ENCODE measurements around the gene NLGN1.

Gene NLGN1

DNA sequence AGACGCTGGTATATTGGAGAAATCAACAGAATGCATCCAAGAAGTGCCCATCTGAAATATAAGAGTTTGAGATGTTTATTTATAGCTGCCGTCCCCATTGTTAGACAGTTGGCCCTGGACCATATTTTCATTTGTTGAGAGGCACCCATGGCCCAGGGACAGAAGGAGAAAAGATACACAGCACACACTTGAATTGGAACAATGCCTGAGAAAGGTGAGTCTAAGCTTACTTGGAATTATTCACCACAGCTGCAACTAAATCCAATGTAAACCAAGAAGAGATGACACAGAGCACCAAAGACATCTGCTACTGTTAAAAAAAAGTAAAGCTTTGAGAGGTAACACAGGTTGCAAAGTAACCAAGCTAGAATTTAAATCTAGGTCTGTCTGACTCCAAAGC lies 936.1 kb downstream of the NLGN1 start:
- H2AFZ ChIP-seq (ENCODE audit: insufficient read depth, low read length, poor library complexity), result no peak overlapping the region
- H3K79me2 ChIP-seq (ENCODE audit: control insufficient read depth, insufficient read depth, low read length, poor library complexity), result no peaks in the 10 kb centered on the region
- no peak overlapping the region for H4K8ac ChIP-seq (ENCODE audit: low read depth, low read length)
- no peak overlapping the region for H4K91ac ChIP-seq (ENCODE audit: low read depth, low read length)
- H3K79me1 ChIP-seq (ENCODE audit: low read length), result no peaks in the 10 kb centered on the region
- no peak overlapping the region for H3K4me2 ChIP-seq (ENCODE audit: low read length)
- H3K9me3 ChIP-seq (ENCODE audit: insufficient read depth, low read depth, low read length), result no peaks in the 10 kb centered on the region
- H2BK5ac ChIP-seq (ENCODE audit: low read depth, low read length, poor library complexity), result no peak overlapping the region
- H2AK5ac ChIP-seq (ENCODE audit: low read length), result no peak overlapping the region
- H4K12ac ChIP-seq (ENCODE audit: low read depth, low read length), result no peak overlapping the region
- H3K23ac ChIP-seq (ENCODE audit: low read length), result no peak overlapping the region
- DNase-seq, result no peak
- no peak overlapping the region for H3K9ac ChIP-seq (ENCODE audit: low read length)
- WGBS (ENCODE audit: extremely low coverage, insufficient coverage, insufficient read length), result no CpG with 5 or more reads among the region's 2 CpGs
- H2BK12ac ChIP-seq (ENCODE audit: low read length), result no peak overlapping the region
- no peaks in the 10 kb centered on the region for H3K27me3 ChIP-seq (ENCODE audit: insufficient read depth, low read length)
- no peak overlapping the region for H3K27ac ChIP-seq (ENCODE audit: low read depth, low read length)
- no peak overlapping the region for H3K4me3 ChIP-seq (ENCODE audit: low read depth, low read length)
- no peak overlapping the region for H2BK120ac ChIP-seq (ENCODE audit: insufficient read depth, low read length, poor library complexity)
- no peak overlapping the region for H3K4ac ChIP-seq (ENCODE audit: low read depth, low read length)
- no peaks in the 10 kb centered on the region for H3K36me3 ChIP-seq (ENCODE audit: control insufficient read depth in 1 of 2, insufficient read depth in 2 of 2, low read length in 2 of 2)
- H3K18ac ChIP-seq (ENCODE audit: low read length), result no peak overlapping the region
- H3K14ac ChIP-seq (ENCODE audit: low read length), result no peak overlapping the region
- H3K4me1 ChIP-seq (ENCODE audit: control insufficient read depth in 1 of 2, insufficient read depth in 2 of 2, low read length in 2 of 2), result no peaks in the 10 kb centered on the region

DNA sequence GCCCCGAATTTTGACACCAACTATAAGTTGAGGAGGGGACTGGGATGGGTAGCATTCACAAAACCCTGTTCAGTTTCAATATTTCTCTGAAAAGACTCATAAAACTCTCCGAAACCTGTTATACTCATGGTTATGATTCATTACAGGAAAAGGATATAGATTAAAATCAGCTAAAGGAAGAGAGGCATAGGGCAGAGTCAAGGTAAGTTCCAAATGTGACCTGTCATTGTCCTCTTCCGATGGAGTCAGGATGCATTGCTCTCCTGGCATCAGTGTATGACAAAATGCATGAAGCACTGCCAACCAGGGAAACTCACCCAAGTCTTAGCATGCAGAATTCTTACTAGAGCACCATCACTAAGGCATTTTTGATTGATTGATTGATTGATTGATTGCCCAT lies 936.6 kb downstream of the NLGN1 start:
- WGBS (ENCODE audit: extremely low coverage, insufficient coverage, insufficient read length), result no CpG with 5 or more reads among the region's 3 CpGs
- Histone ChIP-seq H3K4me1 (ENCODE audit: control insufficient read depth in 1 of 2, insufficient read depth in 2 of 2, low read length in 2 of 2) (no peaks in the 10 kb centered on the region), H4K91ac (ENCODE audit: low read depth, low read length) (no peak overlapping the region), H4K12ac (ENCODE audit: low read depth, low read length) (no peak overlapping the region), H3K27ac (ENCODE audit: low read depth, low read length) (no peak overlapping the region), H2AFZ (ENCODE audit: insufficient read depth, low read length, poor library complexity) (no peak overlapping the region), H2AK5ac (ENCODE audit: low read length) (no peak overlapping the region), H3K23ac (ENCODE audit: low read length) (no peak overlapping the region), H3K9me3 (ENCODE audit: insufficient read depth, low read depth, low read length) (no peaks in the 10 kb centered on the region), H3K27me3 (ENCODE audit: insufficient read depth, low read length) (no peaks in the 10 kb centered on the region), H2BK120ac (ENCODE audit: insufficient read depth, low read length, poor library complexity) (no peak overlapping the region), H2BK12ac (ENCODE audit: low read length) (no peak overlapping the region), H3K14ac (ENCODE audit: low read length) (no peak overlapping the region), H3K36me3 (ENCODE audit: control insufficient read depth in 1 of 2, insufficient read depth in 2 of 2, low read length in 2 of 2) (no peaks in the 10 kb centered on the region), H4K8ac (ENCODE audit: low read depth, low read length) (no peak overlapping the region), H3K79me2 (ENCODE audit: control insufficient read depth, insufficient read depth, low read length, poor library complexity) (no peaks in the 10 kb centered on the region), H3K4me3 (ENCODE audit: low read depth, low read length) (no peak overlapping the region), H3K79me1 (ENCODE audit: low read length) (no peaks in the 10 kb centered on the region), H3K18ac (ENCODE audit: low read length) (no peak overlapping the region), H3K4me2 (ENCODE audit: low read length) (no peak overlapping the region), H3K4ac (ENCODE audit: low read depth, low read length) (no peak overlapping the region), H3K9ac (ENCODE audit: low read length) (no peak overlapping the region), H2BK5ac (ENCODE audit: low read depth, low read length, poor library complexity) (no peak overlapping the region)
- DNase-seq, result no peak

DNA sequence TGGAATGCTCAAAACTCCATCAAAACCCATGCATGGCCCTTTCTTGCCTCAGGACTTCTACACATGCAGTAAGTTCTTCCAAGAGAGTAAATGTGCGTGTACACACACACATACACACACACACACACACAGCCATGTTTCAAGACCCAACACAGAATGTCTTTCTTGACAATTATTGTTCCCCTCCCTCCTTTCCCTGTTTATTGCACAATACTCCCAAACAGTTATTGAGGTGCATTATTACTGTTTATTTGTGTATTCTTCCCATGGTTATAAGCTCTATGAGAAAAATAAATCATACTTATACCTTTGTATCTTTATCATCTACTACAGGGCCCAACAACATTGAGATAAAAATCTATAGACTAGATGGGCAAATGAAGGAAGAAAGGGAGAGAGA lies 937.8 kb downstream of the NLGN1 start:
- no peak overlapping the region for H2BK120ac ChIP-seq (ENCODE audit: insufficient read depth, low read length, poor library complexity)
- H2AFZ ChIP-seq (ENCODE audit: insufficient read depth, low read length, poor library complexity), result no peak overlapping the region
- H3K36me3 ChIP-seq (ENCODE audit: control insufficient read depth in 1 of 2, insufficient read depth in 2 of 2, low read length in 2 of 2), result no peaks in the 10 kb centered on the region
- no peaks in the 10 kb centered on the region for H3K27me3 ChIP-seq (ENCODE audit: insufficient read depth, low read length)
- DNase-seq, result no peak
- no peak overlapping the region for H4K91ac ChIP-seq (ENCODE audit: low read depth, low read length)
- H3K23ac ChIP-seq (ENCODE audit: low read length), result no peak overlapping the region
- H3K27ac ChIP-seq (ENCODE audit: low read depth, low read length), result no peak overlapping the region
- H2BK12ac ChIP-seq (ENCODE audit: low read length), result no peak overlapping the region
- H3K4me1 ChIP-seq (ENCODE audit: control insufficient read depth in 1 of 2, insufficient read depth in 2 of 2, low read length in 2 of 2), result no peaks in the 10 kb centered on the region
- H4K8ac ChIP-seq (ENCODE audit: low read depth, low read length), result no peak overlapping the region
- no peak overlapping the region for H3K4me2 ChIP-seq (ENCODE audit: low read length)
- H3K14ac ChIP-seq (ENCODE audit: low read length), result no peak overlapping the region
- no peaks in the 10 kb centered on the region for H3K9me3 ChIP-seq (ENCODE audit: insufficient read depth, low read depth, low read length)
- H2AK5ac ChIP-seq (ENCODE audit: low read length), result no peak overlapping the region
- H4K12ac ChIP-seq (ENCODE audit: low read depth, low read length), result no peak overlapping the region
- H3K4me3 ChIP-seq (ENCODE audit: low read depth, low read length), result no peak overlapping the region
- H3K79me2 ChIP-seq (ENCODE audit: control insufficient read depth, insufficient read depth, low read length, poor library complexity), result no peaks in the 10 kb centered on the region
- no peak overlapping the region for H3K18ac ChIP-seq (ENCODE audit: low read length)
- H3K79me1 ChIP-seq (ENCODE audit: low read length), result no peaks in the 10 kb centered on the region
- H2BK5ac ChIP-seq (ENCODE audit: low read depth, low read length, poor library complexity), result no peak overlapping the region
- no CpG with 5 or more reads among the region's 1 CpG for WGBS (ENCODE audit: extremely low coverage, insufficient coverage, insufficient read length)
- H3K9ac ChIP-seq (ENCODE audit: low read length), result no peak overlapping the region
- no peak overlapping the region for H3K4ac ChIP-seq (ENCODE audit: low read depth, low read length)

DNA sequence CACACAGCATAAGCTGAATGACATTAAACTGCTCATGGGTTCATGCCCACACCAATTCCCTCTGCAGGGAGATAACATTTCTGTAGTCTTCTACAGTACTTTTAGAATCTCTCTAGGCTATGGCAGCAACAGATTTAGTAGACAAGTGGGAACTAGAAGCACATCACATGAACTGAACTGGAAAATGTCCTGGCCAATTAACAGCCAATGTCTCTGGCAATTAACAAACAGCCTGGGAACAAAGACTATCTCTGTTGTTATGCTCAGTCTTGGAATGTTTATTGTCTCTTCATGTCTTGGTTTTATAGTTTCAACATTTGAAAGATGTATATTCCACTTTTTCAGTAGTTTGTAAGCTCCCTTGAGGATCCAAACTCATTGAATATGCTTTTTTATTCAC lies 938.4 kb downstream of the NLGN1 start:
- Histone ChIP-seq H2BK12ac (ENCODE audit: low read length) (no peak overlapping the region), H3K36me3 (ENCODE audit: control insufficient read depth in 1 of 2, insufficient read depth in 2 of 2, low read length in 2 of 2) (no peaks in the 10 kb centered on the region), H3K4me3 (ENCODE audit: low read depth, low read length) (no peak overlapping the region), H3K4ac (ENCODE audit: low read depth, low read length) (no peak overlapping the region), H4K12ac (ENCODE audit: low read depth, low read length) (no peak overlapping the region), H3K9me3 (ENCODE audit: insufficient read depth, low read depth, low read length) (no peaks in the 10 kb centered on the region), H3K79me1 (ENCODE audit: low read length) (no peaks in the 10 kb centered on the region), H2BK5ac (ENCODE audit: low read depth, low read length, poor library complexity) (no peak overlapping the region), H3K23ac (ENCODE audit: low read length) (no peak overlapping the region), H2BK120ac (ENCODE audit: insufficient read depth, low read length, poor library complexity) (no peak overlapping the region), H2AK5ac (ENCODE audit: low read length) (no peak overlapping the region), H3K9ac (ENCODE audit: low read length) (no peak overlapping the region), H3K14ac (ENCODE audit: low read length) (no peak overlapping the region), H3K27me3 (ENCODE audit: insufficient read depth, low read length) (no peaks in the 10 kb centered on the region), H3K79me2 (ENCODE audit: control insufficient read depth, insufficient read depth, low read length, poor library complexity) (no peaks in the 10 kb centered on the region), H3K4me2 (ENCODE audit: low read length) (no peak overlapping the region), H2AFZ (ENCODE audit: insufficient read depth, low read length, poor library complexity) (no peak overlapping the region), H4K8ac (ENCODE audit: low read depth, low read length) (no peak overlapping the region), H3K4me1 (ENCODE audit: control insufficient read depth in 1 of 2, insufficient read depth in 2 of 2, low read length in 2 of 2) (no peaks in the 10 kb centered on the region), H3K18ac (ENCODE audit: low read length) (no peak overlapping the region), H3K27ac (ENCODE audit: low read depth, low read length) (no peak overlapping the region), H4K91ac (ENCODE audit: low read depth, low read length) (no peak overlapping the region)
- DNase-seq, result no peak
